ENCODE results near the gene DISC1. TPM values are rescaled to one million over a fixed set of nuclear protein-coding genes. Genes with fewer than 3 reads are reported as not detected.

DISC1 gene
- total RNA-seq, 2 donors from 2014 or later: 2.3 to 7.0 TPM

- DNase-seq (peak in 1 of 4 donors; percentile 27), ATAC-seq (no peak)
- H3K27me3 ChIP-seq: no peaks in the 10 kb centered on the region
- H3K4me1 ChIP-seq: no peaks in the 10 kb centered on the region
- WGBS, 2 donors: 60 to 64% methylated on average over 17 of the region's 17 CpGs
- TF ChIP-seq CTCF (IDR thresholded peaks at IDR 0.05) (peak; percentile 21 to 36 (median 28)), POLR2A (IDR thresholded peaks at IDR 0.05) (no peak)
- no peak overlapping the region for H3K4me3 ChIP-seq
- no peaks in the 10 kb centered on the region for H3K36me3 ChIP-seq (replicated peaks in 1 of 2; ENCODE audit: insufficient read depth in 1 of 2, low read depth in 2 of 2)
- intact Hi-C loops (cut with DNase I): no loop called here
- H3K27ac ChIP-seq: no peak overlapping the region
- no peaks in the 10 kb centered on the region for H3K9me3 ChIP-seq
Observed at GRCh38 chr1:231691618-231692259, 65.1 kb downstream of the DISC1 start.

GRCh38 chr1:231693361-231694074 lies 66.9 kb downstream of the DISC1 start:
- ATAC-seq (no peak), DNase-seq (no peak)
- intact Hi-C loops (cut with DNase I): no loop called here
- WGBS, 2 donors: 88% methylated on average over 14 to 18 of the region's 18 CpGs
- H3K27ac ChIP-seq: no peak overlapping the region
- TF ChIP-seq POLR2A (IDR thresholded peaks at IDR 0.05) (no peak), CTCF (IDR thresholded peaks at IDR 0.05) (no peak)
- no peaks in the 10 kb centered on the region for H3K27me3 ChIP-seq
- no peak overlapping the region for H3K4me3 ChIP-seq
- no peaks in the 10 kb centered on the region for H3K4me1 ChIP-seq
- H3K36me3 ChIP-seq (replicated peaks in 1 of 2; ENCODE audit: insufficient read depth in 1 of 2, low read depth in 2 of 2): no peaks in the 10 kb centered on the region
- no peaks in the 10 kb centered on the region for H3K9me3 ChIP-seq

- no peaks in the 10 kb centered on the region for H3K27me3 ChIP-seq
- WGBS, 2 donors: 87% methylated on average over 11 of the region's 11 CpGs; no CpG with 5 or more reads in 1 of the 2 donors
- H3K9me3 ChIP-seq: no peaks in the 10 kb centered on the region
- H3K27ac ChIP-seq: no peak overlapping the region
- H3K4me3 ChIP-seq: no peak overlapping the region
- ATAC-seq (no peak), DNase-seq (no peak)
- H3K36me3 ChIP-seq (replicated peaks in 1 of 2; ENCODE audit: insufficient read depth in 1 of 2, low read depth in 2 of 2): no peaks in the 10 kb centered on the region
- no peaks in the 10 kb centered on the region for H3K4me1 ChIP-seq
- intact Hi-C loops (cut with DNase I): no loop called here
- TF ChIP-seq POLR2A (IDR thresholded peaks at IDR 0.05) (no peak), CTCF (IDR thresholded peaks at IDR 0.05) (no peak)
Observed at GRCh38 chr1:231694075-231694431, 67.5 kb downstream of the DISC1 start.

GRCh38 chr1:231694465-231695077 lies 68.0 kb downstream of the DISC1 start:
- DNase-seq: no peak
- intact Hi-C loops (cut with DNase I): no loop called here
- no peak overlapping the region for H3K27ac ChIP-seq

More at GRCh38 chr1:231694465-231695077, 68.0 kb downstream of the DISC1 start:
- Histone ChIP-seq H3K36me3 (replicated peaks in 1 of 2; ENCODE audit: insufficient read depth in 1 of 2, low read depth in 2 of 2) (no peaks in the 10 kb centered on the region), H3K4me3 (no peak overlapping the region), H3K9me3 (no peaks in the 10 kb centered on the region), H3K4me1 (no peaks in the 10 kb centered on the region), H3K27me3 (no peaks in the 10 kb centered on the region)
- TF ChIP-seq CTCF (IDR thresholded peaks at IDR 0.05): no peak
- no peak for TF ChIP-seq POLR2A (IDR thresholded peaks at IDR 0.05)
- WGBS, 2 donors: 74 to 76% methylated on average over 11 to 17 of the region's 18 CpGs
- no peak for ATAC-seq
